ENCODE data around the gene LAX1.
"Not testable (repeated sequence)": the region's sequence is repeated elsewhere in the genome, so short reads cannot be mapped to it uniquely, and the experiment has no call there.

LAX1 gene

DNA sequence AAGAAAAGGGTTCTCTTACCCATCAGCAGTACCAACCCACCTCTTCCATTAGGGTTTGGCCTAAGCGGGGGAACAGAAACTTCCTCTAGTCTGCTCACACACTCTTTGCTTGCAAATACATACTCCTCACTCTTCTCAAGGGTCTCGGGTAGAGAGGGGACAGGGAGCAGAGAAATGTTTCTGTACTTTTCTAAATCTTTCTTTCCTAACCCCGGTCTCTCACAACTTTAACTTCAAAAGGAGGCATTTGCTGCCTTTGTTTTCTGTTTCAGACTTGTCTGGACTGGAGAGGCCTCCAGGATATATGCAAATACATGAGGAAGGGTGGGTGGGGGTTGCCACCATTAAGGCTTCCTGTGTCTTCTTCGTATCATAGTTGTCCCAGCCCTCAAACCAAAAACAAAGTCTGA, 10.5 kb upstream of the LAX1 start:
- Mint-ChIP-seq H3K4me3 (peak overlapping the region; percentile 10), H3K4me1 (peaks cover 25% of the 10 kb centered on the region), H3K27me3 (no peaks in the 10 kb centered on the region), H3K9me3 (no peaks in the 10 kb centered on the region), H3K36me3 (no peaks in the 10 kb centered on the region), H3K27ac (peak overlapping the region; percentile 92)
- DNase-seq = peak; percentile 43
- CTCF ChIA-PET = interaction anchor here (0.9 kb wide), 1 partner anchor 10 kb away, joined by 5 read pairs; the partner anchor contains the start of gene LAX1

DNA sequence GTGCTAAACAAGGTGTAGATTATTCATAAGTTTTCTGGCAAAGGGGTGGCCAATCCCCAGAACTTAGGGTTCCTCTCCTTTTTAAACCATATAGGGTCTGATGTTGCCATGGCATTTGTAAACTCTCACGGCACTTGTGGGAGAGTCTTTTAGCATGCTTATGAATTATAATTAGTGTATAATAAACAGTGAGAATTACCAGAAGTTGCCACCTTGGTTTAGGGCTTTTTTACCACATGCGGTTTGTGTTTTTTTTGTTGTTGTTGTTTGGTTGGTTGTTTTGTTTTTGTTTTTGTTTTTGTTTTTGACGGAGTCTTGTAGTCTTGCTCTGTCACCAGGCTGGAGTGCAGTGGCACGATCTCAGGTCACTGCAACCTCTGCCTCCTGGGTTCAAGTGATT, 8.9 kb upstream of the LAX1 start:
- DNase-seq = no peak
- no peak overlapping the region for H3K4me3 Mint-ChIP-seq
- CTCF ChIA-PET = no interaction called here
- no peaks in the 10 kb centered on the region for H3K36me3 Mint-ChIP-seq
- H3K27me3 Mint-ChIP-seq = no peaks in the 10 kb centered on the region
- H3K4me1 Mint-ChIP-seq = peaks cover 25% of the 10 kb centered on the region
- H3K9me3 Mint-ChIP-seq = no peaks in the 10 kb centered on the region
- no peak overlapping the region for H3K27ac Mint-ChIP-seq

DNA sequence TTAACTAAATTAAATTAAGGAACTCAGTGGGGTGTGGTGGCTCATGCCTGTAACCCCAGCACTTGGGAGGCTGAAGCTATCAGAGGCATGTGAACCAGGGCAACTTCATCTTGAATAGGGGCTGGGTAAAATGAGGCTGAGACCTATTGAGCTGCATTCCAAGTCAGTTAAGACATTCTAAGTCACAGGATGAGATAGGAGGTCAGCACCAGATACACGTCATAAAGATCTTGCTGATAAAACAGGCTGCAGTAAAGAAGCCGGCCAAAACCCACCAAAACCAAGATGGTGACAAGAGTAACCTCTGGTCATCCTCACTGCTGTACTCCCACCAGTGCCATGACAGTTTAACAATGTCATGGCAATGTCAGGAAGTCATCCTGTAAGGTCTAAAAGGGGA, 6.2 kb upstream of the LAX1 start:
- CTCF ChIA-PET, H3K27ac Mint-ChIP-seq, H3K9me3 Mint-ChIP-seq: not testable (repeated sequence)

DNA sequence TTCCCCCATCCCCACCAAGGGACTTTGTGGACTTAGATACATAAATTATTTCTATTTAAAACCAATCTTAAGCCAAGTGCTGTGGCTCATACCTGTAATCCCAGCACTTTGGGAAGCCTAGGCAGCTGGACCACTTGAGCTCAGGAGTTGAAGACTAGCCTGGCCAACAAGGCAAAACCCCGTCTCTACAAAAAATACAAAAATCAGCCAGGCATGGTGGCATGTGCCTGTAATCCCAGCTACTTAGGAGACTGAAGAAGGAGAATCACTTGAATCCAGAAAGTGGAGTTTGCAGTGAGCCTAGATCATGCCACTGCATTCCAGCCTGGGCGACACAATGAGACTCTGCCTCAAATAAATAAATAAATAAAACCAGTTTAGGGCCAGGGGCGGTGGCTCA, 4.5 kb upstream of the LAX1 start:
- Mint-ChIP-seq H3K27me3 (no peaks in the 10 kb centered on the region), H3K27ac (no peak overlapping the region), H3K36me3 (no peaks in the 10 kb centered on the region), H3K4me1 (peaks cover 33% of the 10 kb centered on the region), H3K9me3 (no peaks in the 10 kb centered on the region), H3K4me3 (no peak overlapping the region)
- CTCF ChIA-PET = no interaction called here
- no peak for DNase-seq

More for the DNA sequence above, 6.2 kb upstream of the LAX1 start:
- not testable (repeated sequence) for DNase-seq, H3K36me3 Mint-ChIP-seq, H3K27me3 Mint-ChIP-seq, H3K4me3 Mint-ChIP-seq
- H3K4me1 Mint-ChIP-seq = peaks cover 31% of the 10 kb centered on the region

DNA sequence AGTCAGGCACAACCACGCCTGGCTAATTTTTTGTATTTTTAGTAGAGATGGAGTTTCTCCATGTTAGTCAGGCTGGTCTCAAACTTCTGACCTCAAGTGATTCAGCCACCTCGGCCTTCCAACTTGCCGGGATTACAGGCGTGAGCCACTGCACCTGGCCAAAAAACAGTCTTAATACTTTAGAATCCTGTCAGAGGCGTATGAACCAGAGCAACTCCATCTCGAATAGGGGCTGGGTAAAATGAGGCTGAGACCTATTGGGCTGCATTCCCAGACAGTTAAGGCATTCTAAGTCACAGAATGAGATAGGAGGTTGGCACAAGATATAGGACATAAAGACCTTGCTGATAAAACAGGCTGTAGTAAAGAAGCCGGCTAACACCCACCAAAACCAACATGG, 3.0 kb upstream of the LAX1 start:
- peaks cover 38% of the 10 kb centered on the region for H3K4me1 Mint-ChIP-seq
- H3K27me3 Mint-ChIP-seq, H3K9me3 Mint-ChIP-seq, H3K36me3 Mint-ChIP-seq, DNase-seq, H3K27ac Mint-ChIP-seq, CTCF ChIA-PET, H3K4me3 Mint-ChIP-seq: not testable (repeated sequence)

DNA sequence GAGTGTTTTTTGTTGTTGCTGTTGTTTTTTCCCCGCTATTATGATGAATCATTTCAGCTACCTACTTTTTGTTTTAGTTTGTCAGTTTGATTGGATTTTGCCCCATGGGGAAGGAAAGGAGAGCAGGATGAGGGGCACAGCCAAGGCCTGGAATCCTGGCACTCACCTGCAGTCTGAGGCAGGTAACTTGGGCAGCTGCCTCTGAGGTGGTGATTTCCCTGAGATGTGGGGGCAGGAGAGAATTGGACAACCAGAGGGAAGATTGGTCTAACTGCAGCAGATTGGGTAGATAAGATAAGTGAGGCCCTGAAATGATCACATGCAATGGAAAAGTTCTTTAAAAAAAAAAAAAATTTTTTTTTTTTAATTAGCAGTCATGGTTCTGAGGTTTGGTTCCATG, 1.5 kb upstream of the LAX1 start:
- Mint-ChIP-seq H3K36me3 (peaks cover 6% of the 10 kb centered on the region), H3K4me1 (peaks cover 46% of the 10 kb centered on the region), H3K27ac (peak overlapping the region; percentile 85), H3K27me3 (no peaks in the 10 kb centered on the region), H3K9me3 (no peaks in the 10 kb centered on the region), H3K4me3 (peak overlapping the region; percentile 22)
- CTCF ChIA-PET = no interaction called here
- DNase-seq = no peak

DNA sequence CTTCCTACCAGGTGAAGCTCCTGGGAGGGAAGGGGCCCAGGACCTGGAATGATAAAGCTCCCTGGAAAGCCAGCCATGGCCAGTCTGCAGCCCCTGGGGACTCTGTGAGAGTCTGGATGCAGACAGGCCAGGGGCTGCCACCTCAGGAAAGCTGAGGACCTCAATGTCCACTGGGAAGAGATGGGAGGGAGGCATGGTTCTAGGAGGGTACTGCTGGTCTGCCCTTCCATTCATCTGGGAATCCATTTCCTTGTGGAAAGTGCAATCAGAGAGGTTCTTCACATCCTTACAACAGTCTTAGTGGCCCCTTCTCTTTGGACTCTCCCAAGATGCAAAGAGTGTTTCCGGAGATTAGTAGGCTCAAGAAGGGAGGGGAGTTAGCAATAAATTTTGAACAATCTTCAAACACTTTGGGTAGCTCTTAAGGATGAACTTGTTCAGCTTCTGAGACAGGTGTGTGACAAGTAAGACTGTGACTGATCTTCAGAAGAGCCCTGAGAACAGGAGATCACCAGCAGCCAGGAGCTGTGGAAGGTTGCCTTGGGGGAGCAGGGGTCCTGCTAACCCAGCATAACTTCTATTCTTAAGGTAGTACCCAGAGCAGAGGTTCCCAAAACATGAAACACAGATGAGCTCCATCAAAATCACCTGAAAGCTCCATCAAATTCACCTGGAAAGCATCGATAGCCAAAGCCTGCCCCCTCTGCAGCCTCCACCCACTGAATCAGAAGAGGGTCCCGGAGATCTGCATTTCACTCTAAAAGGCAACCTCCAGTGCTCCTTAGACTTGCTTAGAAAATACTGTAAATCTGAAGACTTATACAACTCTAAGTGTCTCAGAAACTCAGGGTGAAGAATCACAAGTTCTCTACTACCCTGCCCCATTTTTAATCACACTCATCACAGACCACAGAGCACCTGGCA, 616 bp upstream of the LAX1 start:
- Mint-ChIP-seq H3K27ac (peak overlapping the region; percentile 98), H3K4me1 (peaks cover 50% of the 10 kb centered on the region), H3K36me3 (peaks cover 10% of the 10 kb centered on the region), H3K4me3 (peak overlapping the region; percentile 89), H3K9me3 (no peaks in the 10 kb centered on the region), H3K27me3 (no peaks in the 10 kb centered on the region)
- no peak for DNase-seq
- CTCF ChIA-PET = interaction anchor here (0.6 to 1.9 kb wide), 10 partner anchors 10 to 497 kb away, joined by 3 to 10 read pairs (median 3); partner anchors contain the start of genes ATP2B4 and SNRPE

DNA sequence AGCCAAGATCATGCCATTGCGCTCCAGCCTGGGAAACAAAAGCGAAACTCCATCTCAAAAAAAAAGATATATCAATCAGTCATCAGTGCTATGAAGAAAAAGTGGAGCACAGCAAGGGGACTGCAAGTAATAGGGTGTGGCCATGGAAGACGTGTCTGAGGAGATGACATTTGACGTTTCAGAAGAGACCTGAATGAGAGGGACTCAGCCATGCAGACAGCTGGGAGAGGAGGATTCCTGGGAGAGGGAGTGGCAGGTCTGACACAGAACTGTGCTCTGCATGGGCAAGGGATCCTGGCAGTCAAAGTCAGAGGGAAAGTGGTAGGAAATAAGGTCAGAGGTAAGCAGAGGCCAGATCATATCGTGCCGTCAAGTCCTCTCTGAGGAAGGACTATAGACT, 3.3 kb downstream of the LAX1 start:
- H3K9me3 Mint-ChIP-seq = no peaks in the 10 kb centered on the region
- H3K4me3 Mint-ChIP-seq = no peak overlapping the region
- peak overlapping the region; percentile 38 for H3K27ac Mint-ChIP-seq
- H3K4me1 Mint-ChIP-seq = peaks cover 51% of the 10 kb centered on the region
- no peak for DNase-seq
- H3K36me3 Mint-ChIP-seq = peaks cover 35% of the 10 kb centered on the region
- CTCF ChIA-PET = no interaction called here
- H3K27me3 Mint-ChIP-seq = no peaks in the 10 kb centered on the region

DNA sequence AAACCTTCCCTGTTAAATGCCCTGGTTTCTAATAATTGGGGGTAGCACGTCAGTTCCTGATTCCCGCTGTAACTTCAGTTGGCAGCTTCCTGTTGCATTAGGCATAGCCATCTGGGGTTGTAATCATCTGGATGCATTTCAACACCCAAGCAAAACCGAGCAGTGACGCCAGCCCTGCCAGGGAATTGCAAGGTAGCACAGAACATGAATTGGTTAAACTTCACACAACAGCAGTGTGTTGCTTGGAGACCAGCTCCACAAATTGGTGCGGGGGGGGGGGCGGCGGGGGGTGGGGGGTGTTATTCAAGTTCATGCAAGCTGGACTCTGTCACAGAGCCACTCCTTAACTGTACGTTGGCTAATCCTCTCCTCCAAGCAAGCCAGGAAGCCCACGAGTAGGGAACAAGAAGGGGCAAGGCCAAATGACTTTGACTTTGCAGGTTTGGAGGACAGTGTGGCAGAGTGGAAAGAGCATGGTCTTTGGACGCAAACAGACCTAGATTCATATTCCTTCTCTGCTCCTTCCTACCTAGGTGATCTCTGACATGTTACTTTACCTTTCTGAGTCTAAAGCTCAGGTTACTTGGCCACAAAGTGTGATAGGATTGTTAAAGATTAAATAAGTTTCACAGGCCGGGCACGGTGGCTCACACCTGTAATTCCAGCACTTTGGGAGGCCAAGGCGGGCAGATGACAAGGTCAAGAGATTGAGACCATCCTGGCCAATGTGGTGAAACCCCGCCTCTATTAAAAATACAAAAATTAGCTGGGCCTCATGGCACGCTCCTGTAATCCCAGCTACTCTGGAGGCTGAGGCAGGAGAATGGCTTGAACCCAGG, 4.7 kb downstream of the LAX1 start:
- CTCF ChIA-PET = interaction anchor here (1.2 kb wide), 1 partner anchor 25 kb away, joined by 3 read pairs; no protein-coding TSS in a partner anchor
- H3K36me3 Mint-ChIP-seq = peaks cover 47% of the 10 kb centered on the region
- DNase-seq = no peak

DNA sequence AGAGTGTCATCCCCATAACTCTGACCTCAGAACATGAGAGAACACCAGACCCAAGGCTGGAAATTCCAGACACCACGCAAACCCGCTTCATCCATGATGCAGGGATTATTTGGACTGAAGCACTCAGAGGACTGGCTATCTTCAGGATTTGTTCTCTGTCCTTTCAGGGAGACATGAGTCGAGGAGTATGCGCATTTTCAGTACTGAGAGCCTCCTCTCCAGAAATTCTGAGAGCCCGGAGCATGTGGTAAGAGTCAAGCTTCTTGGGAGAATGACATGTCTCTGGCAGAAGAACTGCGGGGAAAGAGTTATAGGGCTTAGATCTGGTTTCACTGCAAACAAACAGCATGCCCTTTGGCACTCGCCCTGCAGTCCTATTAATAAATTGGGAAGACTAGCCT, 6.9 kb downstream of the LAX1 start:
- no peak overlapping the region for H3K4me3 Mint-ChIP-seq
- DNase-seq = no peak
- no peak overlapping the region for H3K27ac Mint-ChIP-seq
- peaks cover 20% of the 10 kb centered on the region for H3K4me1 Mint-ChIP-seq
- no peaks in the 10 kb centered on the region for H3K27me3 Mint-ChIP-seq
- no peaks in the 10 kb centered on the region for H3K9me3 Mint-ChIP-seq
- peaks cover 64% of the 10 kb centered on the region for H3K36me3 Mint-ChIP-seq
- CTCF ChIA-PET = no interaction called here

More for the DNA sequence above, 4.7 kb downstream of the LAX1 start:
- Mint-ChIP-seq H3K4me1 (peaks cover 36% of the 10 kb centered on the region), H3K27ac (no peak overlapping the region), H3K4me3 (no peak overlapping the region), H3K27me3 (no peaks in the 10 kb centered on the region), H3K9me3 (no peaks in the 10 kb centered on the region)

DNA sequence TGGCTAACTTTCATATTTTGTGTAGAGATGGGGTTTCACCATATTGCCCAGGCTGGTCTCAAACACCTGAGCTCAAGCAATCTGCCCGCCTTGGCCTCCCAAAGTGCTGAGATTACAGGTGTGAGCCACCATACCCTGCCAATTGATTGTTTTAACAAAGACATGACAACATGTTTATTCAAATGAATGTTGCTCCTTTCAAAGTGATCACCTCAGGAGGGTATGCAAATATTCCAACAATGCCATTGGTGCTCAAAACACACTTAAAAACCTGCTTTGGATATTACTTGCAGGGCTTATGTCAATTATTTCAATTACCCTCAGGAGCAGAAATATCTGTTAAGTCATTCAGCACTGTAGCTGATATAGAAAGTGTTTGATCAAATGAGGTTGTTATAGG, 7.9 kb downstream of the LAX1 start:
- peaks cover 18% of the 10 kb centered on the region for H3K4me1 Mint-ChIP-seq
- H3K4me3 Mint-ChIP-seq = no peak overlapping the region
- CTCF ChIA-PET = no interaction called here
- no peaks in the 10 kb centered on the region for H3K9me3 Mint-ChIP-seq
- no peak for DNase-seq
- peaks cover 63% of the 10 kb centered on the region for H3K36me3 Mint-ChIP-seq
- no peaks in the 10 kb centered on the region for H3K27me3 Mint-ChIP-seq
- H3K27ac Mint-ChIP-seq = no peak overlapping the region

DNA sequence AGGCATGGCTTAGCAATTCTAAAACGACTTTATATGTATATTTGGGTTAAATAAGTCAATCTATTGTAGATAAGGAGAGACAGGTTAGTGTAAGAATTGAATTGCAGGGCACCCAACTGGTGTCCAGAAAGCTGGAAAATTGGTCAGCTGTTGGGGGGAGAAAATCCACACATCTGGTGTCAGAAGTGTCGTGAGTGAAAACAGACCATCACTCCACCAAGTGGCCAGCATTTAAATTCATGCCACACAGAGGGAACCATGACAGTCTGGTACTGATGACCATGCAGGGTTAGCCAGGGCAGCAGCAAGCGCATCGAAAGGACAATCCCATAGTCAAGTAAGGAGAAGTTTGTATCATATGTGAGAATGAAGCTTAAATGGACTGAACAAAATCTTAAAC, 11.7 kb downstream of the LAX1 start:
- Mint-ChIP-seq H3K27ac (no peak overlapping the region), H3K4me1 (no peaks in the 10 kb centered on the region), H3K4me3 (no peak overlapping the region), H3K9me3 (no peaks in the 10 kb centered on the region), H3K27me3 (no peaks in the 10 kb centered on the region), H3K36me3 (peaks cover 42% of the 10 kb centered on the region)
- DNase-seq = no peak
- CTCF ChIA-PET = interaction anchor here (0.6 to 1.6 kb wide), 2 partner anchors 26 to 75 kb away, joined by 3 to 5 read pairs; no protein-coding TSS in a partner anchor

DNA sequence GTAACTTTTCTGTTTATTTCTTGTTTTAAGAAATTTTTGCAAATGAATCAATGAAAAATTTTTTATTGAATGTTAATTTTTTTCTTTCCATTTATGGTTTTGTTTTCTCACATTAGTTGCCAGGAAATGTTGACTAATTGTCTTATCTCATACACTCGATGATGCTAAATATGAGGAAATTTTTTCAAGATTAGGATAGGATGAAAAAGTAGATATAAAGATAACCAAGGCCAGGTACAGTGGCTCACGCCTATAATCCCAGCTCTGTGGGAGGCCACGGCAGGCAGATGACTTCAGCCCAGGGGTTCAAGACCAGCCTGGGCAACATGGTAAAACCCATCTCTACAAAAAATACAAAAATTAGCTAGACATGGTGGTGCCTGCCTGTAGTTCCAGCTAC, 12.6 kb downstream of the LAX1 start:
- CTCF ChIA-PET = interaction anchor here (1.6 kb wide), 1 partner anchor 76 kb away, joined by 5 read pairs; no protein-coding TSS in a partner anchor
- no peak overlapping the region for H3K27ac Mint-ChIP-seq

DNA sequence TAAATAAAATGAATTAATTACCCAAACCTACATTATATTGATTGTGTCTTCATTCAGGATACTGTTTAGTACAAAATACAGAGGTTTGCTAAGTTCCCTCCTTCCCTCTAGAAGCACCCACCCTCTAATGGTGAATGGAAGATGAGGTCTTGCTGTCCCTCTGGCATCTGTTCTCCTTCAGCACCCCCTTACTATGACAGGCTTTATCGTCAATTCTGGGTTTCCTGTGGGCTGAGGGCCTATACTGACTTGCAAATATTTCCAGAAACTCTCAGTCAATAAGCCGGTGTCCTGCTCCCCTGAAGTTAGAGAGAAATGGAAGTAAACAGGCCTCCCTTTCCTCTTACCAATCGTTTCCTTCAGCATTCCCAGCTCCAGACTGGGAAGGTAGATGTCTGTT, 13.2 kb downstream of the LAX1 start:
- no peak for DNase-seq
- H3K27me3 Mint-ChIP-seq = no peaks in the 10 kb centered on the region
- H3K27ac Mint-ChIP-seq = no peak overlapping the region
- no peaks in the 10 kb centered on the region for H3K9me3 Mint-ChIP-seq
- H3K4me3 Mint-ChIP-seq = no peak overlapping the region
- peaks cover 30% of the 10 kb centered on the region for H3K36me3 Mint-ChIP-seq
- H3K4me1 Mint-ChIP-seq = no peaks in the 10 kb centered on the region
- CTCF ChIA-PET = no interaction called here

More for the DNA sequence above, 12.6 kb downstream of the LAX1 start:
- H3K36me3 Mint-ChIP-seq = peaks cover 36% of the 10 kb centered on the region
- H3K27me3 Mint-ChIP-seq = no peaks in the 10 kb centered on the region
- H3K9me3 Mint-ChIP-seq = no peaks in the 10 kb centered on the region
- no peak for DNase-seq
- no peak overlapping the region for H3K4me3 Mint-ChIP-seq
- no peaks in the 10 kb centered on the region for H3K4me1 Mint-ChIP-seq

Data from activated naive CD4-positive, alpha-beta T cell treated with anti-CD3 and anti-CD28 coated beads, Interleukin-2, amount 10 ng/mL, durations not matched to agents 7 days and 5 days (primary cell).